Measurements from ENCODE around the gene TOP3A.

DNA sequence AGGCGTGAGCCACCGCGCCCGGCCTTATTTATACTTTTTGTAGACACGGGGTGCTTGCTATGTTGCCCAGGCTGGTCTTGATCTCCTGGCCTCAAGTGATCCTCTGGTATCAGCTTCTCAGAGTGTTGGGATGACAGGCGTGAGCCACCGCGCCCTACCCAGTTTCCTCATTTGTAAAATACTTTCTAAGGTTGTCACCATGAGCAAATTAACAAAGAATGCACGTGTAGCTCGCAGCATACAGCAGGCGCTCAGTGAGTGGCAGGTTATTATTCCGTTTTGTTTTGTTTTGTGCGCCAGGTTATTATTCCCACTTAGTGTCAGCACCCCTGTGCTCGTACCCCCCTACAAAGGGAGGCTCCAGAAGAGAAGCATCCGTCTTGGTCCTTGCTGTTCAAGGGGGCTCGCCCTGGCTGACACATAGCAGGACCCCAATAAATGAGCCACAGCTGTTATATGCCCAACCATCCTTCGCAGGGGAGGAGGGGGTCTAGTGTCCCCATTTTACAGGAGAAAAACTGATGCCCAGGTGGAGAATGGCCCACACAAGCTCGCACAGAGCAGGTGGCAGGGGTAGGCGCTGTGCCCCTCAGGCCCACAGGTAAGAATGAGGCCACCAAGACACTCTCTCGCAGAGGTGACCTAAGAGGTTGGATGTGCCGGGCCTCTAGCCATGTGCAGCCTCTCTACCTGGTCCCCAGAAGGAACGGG, 55.0 kb downstream of the TOP3A start:
- TF ChIP-seq EZH2 (IDR thresholded peaks at IDR 0.05; ENCODE audit: borderline replicate concordance, low read depth, low read length, poor library complexity, severe bottlenecking): no peak
- TF ChIP-seq CTCF (conservative IDR thresholded peaks at IDR 0.05; ENCODE audit: low read depth, low read length): no peak

Data from A673 (cell line).